HG03457 (cell line): ENCODE data around the gene HSD11B1.

ENCODE experiments used
- ATAC-seq: cut with Tn5 transposase; IDR thresholded peaks from one replicate; pipeline ENCODE4 v1.9.1; 2021; ENCODE audit warnings: moderate number of reproducible peaks; ENCODE audit not compliant: unreplicated experiment

Gene HSD11B1

GRCh38 chr1:209751627-209752231 is 47.1 kb downstream of the HSD11B1 start:
- ATAC-seq: peak; percentile 41

- ATAC-seq: no peak
Measured at GRCh38 chr1:209752890-209753289, 48.2 kb downstream of the HSD11B1 start.

- no peak for ATAC-seq
Measured at GRCh38 chr1:209755256-209755655, 50.6 kb downstream of the HSD11B1 start.

GRCh38 chr1:209755926-209756614 is 51.4 kb downstream of the HSD11B1 start, which contains the start of gene TRAF3IP3:
Gene TRAF3IP3 (plus strand): TSS chr1:209756053. CDS start chr1:209760040, 3,987 bp downstream.
- peak; percentile 66 for ATAC-seq

- peak; percentile 36 for ATAC-seq
Measured at GRCh38 chr1:209756615-209757445, 52.2 kb downstream of the HSD11B1 start.

GRCh38 chr1:209758400-209758799 is 53.8 kb downstream of the HSD11B1 start:
- ATAC-seq: no peak

GRCh38 chr1:209759829-209760359 is 55.2 kb downstream of the HSD11B1 start:
- ATAC-seq: no peak

GRCh38 chr1:209761011-209761635 is 56.5 kb downstream of the HSD11B1 start:
- ATAC-seq: no peak

- ATAC-seq: no peak
Measured at GRCh38 chr1:209766051-209766450, 61.4 kb downstream of the HSD11B1 start.

GRCh38 chr1:209767096-209767495 is 62.5 kb downstream of the HSD11B1 start:
- no peak for ATAC-seq

GRCh38 chr1:209767706-209768105 is 63.1 kb downstream of the HSD11B1 start:
- no peak for ATAC-seq

- ATAC-seq: peak; percentile 82
Measured at GRCh38 chr1:209768354-209768774, 63.7 kb downstream of the HSD11B1 start.

GRCh38 chr1:209769171-209769904 is 64.7 kb downstream of the HSD11B1 start:
- peak; percentile 70 for ATAC-seq

- ATAC-seq: no peak
Measured at GRCh38 chr1:209769971-209770370, 65.3 kb downstream of the HSD11B1 start.

- ATAC-seq: no peak
Measured at GRCh38 chr1:209770636-209771415, 66.2 kb downstream of the HSD11B1 start.

- ATAC-seq: no peak
Measured at GRCh38 chr1:209772126-209772525, 67.5 kb downstream of the HSD11B1 start.

GRCh38 chr1:209774592-209774991 is 69.9 kb downstream of the HSD11B1 start:
- ATAC-seq: no peak

- no peak for ATAC-seq
Measured at GRCh38 chr1:209775678-209776077, 71.0 kb downstream of the HSD11B1 start.

- ATAC-seq: no peak
Measured at GRCh38 chr1:209777587-209777986, 72.9 kb downstream of the HSD11B1 start.
